ENCODE measurements around the gene FSCN2. TPM values are rescaled to one million over a fixed set of nuclear protein-coding genes. Genes with fewer than 3 reads are reported as not detected.

FSCN2 gene
- polyA plus RNA-seq (ENCODE audit: insufficient read length in 12 of 12), result 1 to 10 TPM in 10 of 12 donors, not detected in 2; 1.5 to 3.5 (median 2.4) TPM
- long read RNA-seq, donor 1, result 0 reads
- long read RNA-seq, donor 2, result 0 reads
- long read RNA-seq, donor 3, result 0 reads
- long read RNA-seq, donor 4, result 0 reads
- long read RNA-seq, donor 5, result 0 reads
- long read RNA-seq, donor 6, result 0 reads
- long read RNA-seq, donor 7, result 0 reads
- long read RNA-seq, donor 8, result 0 reads
- long read RNA-seq, donor 9, result 0 reads
- long read RNA-seq, donor 10, result 0 reads
- long read RNA-seq, donor 11, result 0 reads

DNA sequence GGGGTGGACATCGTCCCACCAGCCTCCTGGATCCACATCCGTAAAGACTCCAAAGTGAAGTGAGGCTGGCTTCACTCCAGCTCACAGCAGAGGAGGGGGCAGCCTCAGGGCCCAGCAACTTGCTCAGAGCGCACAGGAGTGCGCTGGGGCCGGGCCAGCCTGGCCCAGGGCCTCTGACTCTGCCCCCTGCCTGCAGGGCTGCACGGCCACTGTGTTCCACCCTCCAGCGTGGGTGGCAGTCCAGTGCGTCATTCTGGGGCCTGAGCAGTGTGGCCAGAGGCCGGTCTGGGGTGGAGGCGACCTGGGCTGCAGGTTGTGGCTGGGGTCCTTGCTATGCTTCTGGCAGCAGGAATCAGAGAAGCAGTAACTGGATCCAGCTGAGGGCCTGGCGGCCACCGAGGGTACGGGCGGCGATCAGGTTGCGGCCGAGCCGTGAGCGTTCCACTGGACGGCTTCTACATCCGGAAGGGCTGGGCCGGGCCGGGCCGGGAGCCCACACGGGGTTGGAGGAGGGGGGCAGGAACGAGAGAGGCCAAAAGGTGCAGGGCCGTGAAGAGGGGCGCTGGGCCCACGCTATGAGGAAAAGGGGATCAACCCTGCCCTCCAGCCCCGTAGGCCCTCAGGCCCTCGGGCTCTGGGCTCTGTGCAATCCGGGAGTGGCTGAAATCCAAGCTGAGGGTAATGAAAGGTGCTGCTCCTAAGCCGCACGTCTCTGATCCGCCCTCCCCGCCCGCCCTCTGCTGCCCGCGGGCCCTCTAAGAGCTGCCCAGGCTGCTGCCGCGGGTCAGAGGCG, at the start of gene FSCN2:
Gene FSCN2, plus strand, starts transcription at position 787 of the 793 bp plus-strand sequence. CDS start 155 bp downstream, outside the sequence.
- no peak for DNase-seq

DNA sequence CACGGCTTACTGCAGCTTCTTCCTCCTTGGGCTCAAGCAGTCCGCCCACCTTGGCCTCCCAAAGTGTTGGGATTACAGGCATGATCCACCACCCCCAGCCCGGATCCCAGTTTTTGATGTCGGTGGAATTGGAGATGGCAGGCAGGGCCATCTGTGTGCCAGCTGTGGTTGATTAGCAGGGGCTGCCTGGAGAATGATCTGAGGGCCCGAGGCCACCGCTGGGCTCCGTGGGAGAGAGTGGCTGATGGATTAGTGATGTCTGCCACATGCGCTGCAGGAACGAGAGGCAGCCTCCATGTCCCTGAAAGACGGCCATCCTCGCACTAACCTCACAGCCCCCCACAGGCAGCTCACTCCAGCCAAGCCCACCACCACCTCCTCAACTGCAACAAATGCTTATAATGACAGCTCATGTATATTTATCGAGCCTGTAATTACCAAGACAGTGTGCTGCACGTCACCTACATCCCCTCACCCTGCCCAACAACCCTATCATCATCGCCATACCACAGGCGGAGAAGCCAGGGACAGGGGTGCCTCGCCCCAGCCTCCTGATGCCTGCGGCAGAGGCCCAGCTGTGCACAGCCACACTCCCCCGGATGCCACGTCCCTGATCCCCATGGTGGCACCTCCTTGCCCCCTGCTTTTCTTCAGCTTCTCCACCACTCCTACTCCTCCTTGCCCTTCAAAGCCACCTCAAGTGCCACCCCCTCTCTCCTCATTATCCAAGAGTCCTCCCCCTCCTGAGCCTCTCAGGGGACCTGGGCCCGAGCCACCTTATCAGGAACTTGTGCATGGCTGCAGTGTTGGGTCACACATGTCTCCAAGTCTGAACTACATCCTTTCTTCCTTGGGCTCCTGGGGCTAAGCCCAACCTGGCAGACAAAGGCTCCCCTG, 48.8 kb upstream of the FSCN2 start:
- DNase-seq, result no peak

GRCh38 chr17:81480140-81481072, 47.8 kb upstream of the FSCN2 start:
- no peak for DNase-seq

GRCh38 chr17:81481073-81481799, 46.9 kb upstream of the FSCN2 start:
- DNase-seq, result peak; percentile 77

DNA sequence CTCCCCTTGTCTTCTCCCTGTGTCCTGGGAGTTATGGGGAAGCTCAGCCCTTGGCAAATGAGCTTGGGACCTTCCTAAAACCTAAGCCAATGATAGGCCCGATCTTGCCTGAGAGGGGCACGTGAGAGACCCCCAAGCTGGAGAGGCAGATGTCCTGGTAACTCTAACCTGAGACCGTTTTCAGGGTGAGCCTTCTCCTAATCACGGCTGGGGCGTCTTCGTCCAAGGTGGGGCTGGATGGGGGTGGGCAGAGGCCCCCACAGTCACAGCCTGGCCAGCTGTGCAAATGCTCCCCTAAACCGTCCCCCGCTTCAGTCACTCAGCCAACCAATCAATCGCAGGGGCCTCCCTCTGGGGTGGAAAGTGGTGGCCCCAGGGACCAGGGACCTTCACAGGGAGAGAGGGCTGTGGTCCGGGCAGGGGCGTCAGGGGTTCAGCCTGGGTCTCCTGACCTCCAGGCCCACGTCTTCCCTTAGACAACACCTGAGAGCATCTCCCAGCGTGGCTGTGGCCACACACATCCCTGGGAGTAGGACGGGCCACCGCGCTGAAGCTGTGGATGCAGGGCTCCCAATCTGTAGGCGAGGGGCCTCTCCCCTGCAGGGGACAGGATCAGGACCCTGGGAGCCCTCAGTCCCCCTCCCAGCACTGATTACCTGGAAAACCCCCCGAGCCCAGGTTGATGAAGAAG, 46.2 kb upstream of the FSCN2 start:
- DNase-seq, result no peak

DNA sequence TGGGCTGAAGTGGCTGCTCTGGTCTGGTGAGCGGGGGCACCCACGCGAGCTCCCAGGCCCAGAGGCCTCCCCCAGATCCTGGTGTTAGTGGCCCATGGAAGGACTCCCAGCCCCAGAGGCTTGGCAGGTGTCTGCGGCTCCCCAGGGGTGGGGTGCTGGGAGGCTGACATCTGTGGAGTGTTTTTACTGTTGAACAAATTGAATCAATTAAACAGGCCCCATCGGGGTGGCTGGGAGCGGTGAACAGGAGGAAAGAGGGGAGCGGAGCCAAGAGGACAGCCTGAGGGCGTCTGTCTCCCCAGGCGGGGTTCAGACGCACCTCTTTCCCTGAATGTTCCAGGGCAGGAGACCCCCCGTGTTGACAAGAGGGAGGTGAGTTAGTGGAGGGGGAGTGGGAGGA, 45.5 kb upstream of the FSCN2 start:
- no peak for DNase-seq

- DNase-seq, result peak; percentile 53
Observed at GRCh38 chr17:81483085-81483861, 44.9 kb upstream of the FSCN2 start.

GRCh38 chr17:81483862-81484194, 44.3 kb upstream of the FSCN2 start:
- DNase-seq, result no peak

DNA sequence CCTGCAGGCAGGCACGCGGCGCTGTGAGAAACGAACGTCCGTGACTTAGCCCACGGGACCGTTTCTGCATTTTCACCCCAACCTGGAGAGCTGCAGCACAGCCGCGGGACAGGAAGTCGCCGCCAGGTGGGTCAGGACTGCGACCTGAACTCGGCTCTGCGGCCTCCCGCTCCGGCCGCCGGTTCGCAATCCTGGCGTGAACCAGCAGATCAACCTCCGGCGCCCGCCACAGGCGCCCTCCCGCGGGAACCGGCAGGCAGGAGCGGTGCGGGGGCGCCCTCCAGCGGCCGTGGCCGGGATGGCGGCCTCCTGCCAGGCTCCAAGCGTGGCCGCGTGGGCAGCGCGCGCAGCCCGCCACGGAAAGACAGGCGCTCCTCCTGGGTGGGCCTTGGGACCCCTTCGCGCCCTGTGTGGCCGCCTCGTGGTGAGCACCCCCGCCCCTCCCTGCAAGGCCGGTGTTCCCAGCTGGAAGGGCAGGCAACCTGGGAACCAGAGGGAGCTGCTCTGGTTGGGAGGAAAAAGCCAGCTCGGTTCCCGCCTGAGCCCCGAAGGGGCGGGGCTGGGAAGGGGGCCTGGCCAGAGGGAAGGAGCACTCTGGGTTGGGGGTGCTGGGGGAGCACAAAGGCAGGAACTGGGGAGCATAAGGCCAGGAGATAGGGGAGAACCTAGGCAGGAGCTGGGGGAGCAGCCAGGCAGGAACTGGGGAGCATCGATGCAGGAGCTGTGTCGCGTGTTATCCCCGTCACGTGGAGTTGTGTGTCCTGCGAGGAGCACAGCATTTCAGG, 43.8 kb upstream of the FSCN2 start:
- DNase-seq, result peak; percentile 78

DNA sequence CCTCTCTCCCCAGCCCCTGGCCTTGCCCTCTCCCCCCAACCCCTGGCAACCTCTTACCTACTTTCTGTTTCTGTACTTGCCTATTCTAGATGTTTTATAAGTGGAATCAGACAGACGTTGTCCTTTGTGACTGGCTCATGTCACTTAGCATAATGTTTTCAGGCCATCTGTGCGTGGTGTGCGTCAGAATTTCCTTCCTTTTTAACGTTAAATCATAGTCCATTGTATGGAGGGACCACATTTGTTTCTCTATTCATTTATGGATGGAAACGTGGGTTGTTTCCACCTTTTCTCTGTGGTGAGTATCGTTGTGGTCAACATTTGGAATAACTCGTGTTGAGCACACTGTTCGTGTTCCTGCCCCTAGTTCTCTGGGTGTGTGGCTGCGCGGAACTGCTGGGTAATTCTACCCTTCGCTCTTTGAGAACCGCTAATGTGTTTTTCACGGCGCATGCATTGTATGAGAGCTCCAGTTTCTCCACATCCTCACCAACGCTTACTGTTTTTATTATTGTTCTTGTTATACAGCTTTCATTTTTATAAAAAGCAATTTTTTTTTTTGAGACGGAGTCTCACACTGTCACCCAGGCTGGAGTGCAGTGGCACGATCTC, 41.9 kb upstream of the FSCN2 start:
- DNase-seq, result no peak

DNA sequence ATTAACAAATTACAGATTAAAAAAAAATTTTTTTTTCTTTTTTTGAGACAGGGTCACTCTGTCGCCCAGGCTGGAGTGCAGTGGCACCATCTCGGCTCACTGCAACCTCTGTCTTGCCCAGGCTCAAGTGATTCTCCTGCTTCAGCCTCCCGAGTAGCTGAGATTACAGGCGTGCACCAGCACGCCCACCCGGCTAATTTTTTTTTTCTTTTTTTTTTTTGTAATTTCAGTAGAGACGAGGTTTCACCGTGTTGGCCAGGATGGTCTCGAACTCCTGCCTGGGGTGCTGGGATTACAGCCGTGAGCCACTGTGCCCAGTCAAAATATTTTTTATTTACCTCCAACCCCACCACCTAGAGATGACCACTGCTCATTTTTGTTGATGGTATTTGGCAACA, 41.1 kb upstream of the FSCN2 start:
- no peak for DNase-seq

GRCh38 chr17:81487487-81488275, 40.5 kb upstream of the FSCN2 start:
- DNase-seq, result peak; percentile 78

GRCh38 chr17:81488276-81488860, 39.8 kb upstream of the FSCN2 start:
- no peak for DNase-seq

DNA sequence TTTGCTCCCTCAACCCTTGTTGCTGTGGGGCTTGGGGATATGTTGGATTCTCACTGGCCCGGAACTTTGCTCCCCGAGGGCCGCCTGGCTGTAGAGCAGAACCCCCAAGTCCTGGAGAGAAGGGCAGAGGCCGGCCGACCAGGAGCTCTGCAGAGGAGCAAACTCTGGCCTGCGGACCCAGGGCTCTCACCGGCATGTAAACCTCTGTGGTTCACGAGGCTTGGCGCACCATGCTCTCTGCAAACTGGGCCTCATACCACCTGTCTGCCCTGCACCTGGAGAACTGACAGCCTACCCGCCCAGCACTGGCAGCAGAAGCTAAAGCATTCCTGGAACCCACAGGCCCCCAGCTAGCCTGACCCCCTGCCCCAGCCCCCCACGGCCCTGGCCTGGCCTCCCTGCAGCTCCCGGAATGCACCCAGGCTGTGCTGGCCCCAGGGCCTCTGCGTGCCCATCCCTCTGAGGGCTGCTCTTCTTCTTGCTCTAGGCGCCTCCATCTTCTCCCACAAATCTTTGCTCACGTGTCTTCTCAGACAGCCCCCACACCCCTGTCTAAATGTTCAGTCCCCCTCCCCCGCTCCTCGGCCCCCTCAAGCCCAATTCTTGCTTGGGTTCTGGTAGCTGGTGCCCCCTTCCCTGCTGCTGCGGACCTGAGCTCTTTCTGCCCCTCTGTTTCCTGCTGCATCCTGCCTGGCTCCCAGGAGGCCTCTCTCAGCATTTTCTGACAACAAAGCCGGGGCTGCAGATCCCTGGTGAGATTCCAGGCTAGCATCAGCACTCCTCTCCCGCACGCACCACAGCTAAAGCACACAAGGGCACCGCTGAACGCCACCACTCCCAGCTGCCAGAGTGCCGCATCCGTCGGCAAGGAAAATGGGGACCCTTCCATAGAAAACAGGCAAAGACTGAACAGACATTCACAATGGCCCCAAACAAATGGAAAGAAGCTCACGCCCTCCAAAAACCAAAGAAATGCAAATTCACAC, 38.9 kb upstream of the FSCN2 start:
- DNase-seq, result no peak
